Liver (tissue), 2 donors: ENCODE results near the gene CCDC192.

ENCODE experiments used
- YY1 ChIP-seq: IDR thresholded peaks from 2 replicates; pipeline ENCODE4 v1.6.1; 2016; ENCODE audit warnings: antibody characterized with exemption, mild to moderate bottlenecking
- TF ChIP-seq, protein P1 (sequence below): fragments of 150-350 bp; IDR thresholded peaks from 2 replicates; pipeline ENCODE4 v1.5.1; 2017; ENCODE audit warnings: improper control_type of control experiment, low read depth, low read length; ENCODE audit not compliant: missing input control
- donor health status: healthy.

DNA sequence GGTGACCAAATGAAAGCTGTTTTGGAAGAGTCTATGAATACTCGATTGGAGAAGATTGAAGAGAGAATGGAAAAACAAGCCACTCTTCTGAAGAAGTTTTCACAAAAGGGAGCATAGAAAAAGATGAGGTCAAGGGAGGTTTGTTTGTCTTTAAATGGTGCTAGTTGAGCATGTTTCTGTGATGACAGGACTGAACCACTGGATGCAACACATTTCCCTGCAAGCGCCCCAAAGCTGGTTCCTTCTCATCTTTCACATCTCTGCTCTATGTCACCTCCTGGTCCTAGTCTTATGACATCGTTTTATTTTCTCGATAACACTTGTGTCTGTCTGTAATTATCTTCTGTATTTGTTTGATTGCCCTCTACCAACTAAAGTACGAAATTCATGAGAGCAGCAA is 3.8 kb upstream of the CCDC192 start:
- TF ChIP-seq, protein P1, sequence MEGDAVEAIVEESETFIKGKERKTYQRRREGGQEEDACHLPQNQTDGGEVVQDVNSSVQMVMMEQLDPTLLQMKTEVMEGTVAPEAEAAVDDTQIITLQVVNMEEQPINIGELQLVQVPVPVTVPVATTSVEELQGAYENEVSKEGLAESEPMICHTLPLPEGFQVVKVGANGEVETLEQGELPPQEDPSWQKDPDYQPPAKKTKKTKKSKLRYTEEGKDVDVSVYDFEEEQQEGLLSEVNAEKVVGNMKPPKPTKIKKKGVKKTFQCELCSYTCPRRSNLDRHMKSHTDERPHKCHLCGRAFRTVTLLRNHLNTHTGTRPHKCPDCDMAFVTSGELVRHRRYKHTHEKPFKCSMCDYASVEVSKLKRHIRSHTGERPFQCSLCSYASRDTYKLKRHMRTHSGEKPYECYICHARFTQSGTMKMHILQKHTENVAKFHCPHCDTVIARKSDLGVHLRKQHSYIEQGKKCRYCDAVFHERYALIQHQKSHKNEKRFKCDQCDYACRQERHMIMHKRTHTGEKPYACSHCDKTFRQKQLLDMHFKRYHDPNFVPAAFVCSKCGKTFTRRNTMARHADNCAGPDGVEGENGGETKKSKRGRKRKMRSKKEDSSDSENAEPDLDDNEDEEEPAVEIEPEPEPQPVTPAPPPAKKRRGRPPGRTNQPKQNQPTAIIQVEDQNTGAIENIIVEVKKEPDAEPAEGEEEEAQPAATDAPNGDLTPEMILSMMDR: no peak
- TF ChIP-seq YY1: no peak
